Muscle of back (tissue), 13 donors: ENCODE measurements around the gene SIX2. TPM values are rescaled to one million over a fixed set of nuclear protein-coding genes. Genes with fewer than 3 reads are reported as not detected.
"Not testable (repeated sequence)": the region's sequence is repeated elsewhere in the genome, so short reads cannot be mapped to it uniquely, and the experiment has no call there.

Source experiments
- DNase-seq, 3 donors: peaks; one replicate each; pipeline versions ENCODE4 v3.0.0 to v3.0.0-alpha.2; 2013
- long read RNA-seq, 9 donors: transcript quantifications; one replicate each; lab custom pipeline, GENCODE V29; 2026
- polyA plus RNA-seq, 10 donors: library from polyadenylated mRNA; unstranded; fragments of 120-200 nt; gene quantifications; one replicate each; pipeline ENCODE4 v1.2.1, GENCODE V29; 2013; ENCODE audit not compliant: insufficient read length in 10 of 10

Gene SIX2
- polyA plus RNA-seq: 10 to 100 TPM in 2 of 10 donors, 1 to 10 TPM in 8; 4.6 to 13.0 (median 7.4) TPM
- long read RNA-seq, donor 1: 0 reads
- long read RNA-seq, donor 2, partial matches to known transcripts: 0 of 3 reads
- long read RNA-seq, donor 2, other reads (novel, unspliced or antisense): 0 of 3 reads
- long read RNA-seq, donor 3: 0 reads
- long read RNA-seq, donor 4, partial matches to known transcripts: 5 of 8 reads
- long read RNA-seq, donor 4, other reads (novel, unspliced or antisense): 0 of 8 reads
- long read RNA-seq, donor 5, partial matches to known transcripts: 0 of 4 reads
- long read RNA-seq, donor 5, other reads (novel, unspliced or antisense): 0 of 4 reads
- long read RNA-seq, donor 6, partial matches to known transcripts: 0 of 4 reads
- long read RNA-seq, donor 6, other reads (novel, unspliced or antisense): 0 of 4 reads
- long read RNA-seq, donor 7, partial matches to known transcripts: 0 of 1 reads
- long read RNA-seq, donor 7, other reads (novel, unspliced or antisense): 0 of 1 reads
- long read RNA-seq, donor 8, partial matches to known transcripts: 0 of 4 reads
- long read RNA-seq, donor 8, other reads (novel, unspliced or antisense): 0 of 4 reads
- long read RNA-seq, donor 9: 0 reads

GRCh38 chr2:45009303-45009927, at the start of gene SIX2:
TSS of gene SIX2 (minus strand) at chr2:45009452. CDS start at chr2:45009110, 342 bp downstream.
- DNase-seq: peak; percentile 94 to 98 (median 95)

GRCh38 chr2:45055162-45055605, 45.9 kb upstream of the SIX2 start:
- DNase-seq: peak in 1 of 3 donors; percentile 30

GRCh38 chr2:45053966-45054365, 44.7 kb upstream of the SIX2 start:
- no peak for DNase-seq

DNA sequence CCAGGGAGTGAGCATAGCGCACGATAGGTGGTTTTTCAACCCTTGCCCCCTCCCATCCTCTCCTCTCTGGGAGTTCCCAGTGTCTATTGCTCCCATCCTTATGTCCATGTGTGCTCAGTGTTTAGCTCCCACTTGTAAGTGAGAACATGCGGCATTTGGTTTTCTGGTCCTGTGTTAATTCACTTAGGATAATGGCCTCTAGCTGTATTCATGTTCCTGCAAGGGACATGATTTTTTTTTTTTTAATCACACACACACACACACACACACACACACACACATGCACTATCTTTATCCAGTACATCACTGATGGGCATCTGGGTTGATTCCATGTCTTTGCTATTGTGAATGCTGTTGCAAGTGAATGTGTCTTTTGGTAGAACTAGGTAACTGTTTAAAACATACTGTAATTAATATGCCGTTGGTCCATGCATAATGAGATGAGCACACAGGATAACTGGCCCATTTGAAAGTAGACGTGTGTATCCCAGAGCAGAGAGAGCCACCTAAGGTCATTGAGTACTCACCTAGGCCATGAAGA, 43.2 kb upstream of the SIX2 start:
- no peak for DNase-seq

GRCh38 chr2:45049569-45050336, 40.5 kb upstream of the SIX2 start:
- DNase-seq: no peak

DNA sequence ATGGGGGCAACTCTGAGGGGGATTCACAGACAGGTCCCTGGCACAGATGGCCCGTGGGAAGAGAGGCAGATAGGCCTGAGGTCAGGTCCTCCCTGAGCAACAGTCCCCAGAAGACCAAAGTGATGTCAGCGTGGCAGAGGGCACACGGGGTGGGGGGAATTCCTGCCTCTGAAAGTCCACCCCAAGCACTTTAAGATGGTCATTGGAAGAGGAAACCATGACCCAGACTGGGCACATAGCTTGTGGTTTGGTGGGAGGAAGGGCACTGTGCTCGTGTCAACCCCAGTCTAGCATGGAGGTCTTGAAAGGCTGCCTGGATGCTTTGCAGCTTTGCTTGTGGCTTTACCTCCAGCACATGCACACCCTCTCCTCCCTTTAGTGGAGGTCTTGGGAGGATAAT, 38.0 kb upstream of the SIX2 start:
- DNase-seq: no peak

DNA sequence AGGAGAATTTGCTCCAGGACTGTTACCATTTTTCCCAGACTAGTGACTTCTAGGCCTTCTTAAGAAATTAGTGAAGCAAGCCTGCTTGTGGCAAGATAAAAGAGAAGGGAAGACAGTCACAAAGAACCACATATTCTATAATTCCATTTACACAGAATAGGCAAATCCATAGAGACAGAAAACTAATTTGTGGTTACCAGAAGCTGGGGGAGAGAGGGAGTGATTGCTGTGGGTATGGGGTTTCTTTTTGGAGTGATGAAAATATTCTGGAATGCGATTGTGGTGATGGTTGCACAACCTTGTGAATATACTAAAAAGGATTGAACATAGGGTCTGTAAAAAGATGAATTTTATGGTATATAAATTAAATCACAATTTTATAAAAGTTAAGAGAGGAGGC, 37.5 kb upstream of the SIX2 start:
- no peak for DNase-seq

DNA sequence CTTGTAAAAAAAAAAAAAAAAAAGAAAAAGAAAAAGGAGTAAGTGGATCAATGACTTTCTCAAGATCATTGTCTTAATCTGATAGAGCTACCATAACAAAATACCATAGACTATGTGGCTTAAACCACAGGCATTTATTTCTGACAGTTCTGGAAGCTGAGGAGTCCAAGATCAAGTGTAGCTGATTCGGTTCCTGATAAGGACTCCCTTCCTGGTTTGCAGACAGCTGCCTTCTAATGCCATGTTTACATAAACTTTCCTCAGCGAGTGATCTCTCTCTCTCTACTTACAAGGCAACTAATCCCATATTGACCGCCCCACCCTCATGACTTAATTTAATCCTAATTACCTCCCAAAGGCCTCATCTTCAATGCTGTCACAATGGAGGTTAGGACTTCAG, 36.5 kb upstream of the SIX2 start:
- no peak for DNase-seq

DNA sequence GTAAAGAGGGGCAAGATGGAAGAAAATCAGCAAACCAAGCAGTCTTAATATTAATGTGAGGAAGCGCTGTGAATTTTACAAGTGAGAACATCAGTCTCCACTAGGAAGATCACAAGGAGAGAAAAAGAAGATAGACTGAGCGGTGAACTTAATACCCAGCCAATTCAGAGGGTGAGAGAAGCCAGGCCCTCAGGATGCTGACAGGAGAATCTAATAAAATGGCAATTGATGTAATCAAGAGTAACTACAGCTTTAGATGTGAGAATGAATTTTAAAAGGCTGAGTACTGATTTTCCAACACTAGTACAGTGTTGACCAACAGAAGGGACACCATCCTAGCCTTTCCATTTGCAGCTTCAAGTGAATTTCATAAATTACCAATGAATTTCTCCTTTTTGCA, 35.7 kb upstream of the SIX2 start:
- no peak for DNase-seq

DNA sequence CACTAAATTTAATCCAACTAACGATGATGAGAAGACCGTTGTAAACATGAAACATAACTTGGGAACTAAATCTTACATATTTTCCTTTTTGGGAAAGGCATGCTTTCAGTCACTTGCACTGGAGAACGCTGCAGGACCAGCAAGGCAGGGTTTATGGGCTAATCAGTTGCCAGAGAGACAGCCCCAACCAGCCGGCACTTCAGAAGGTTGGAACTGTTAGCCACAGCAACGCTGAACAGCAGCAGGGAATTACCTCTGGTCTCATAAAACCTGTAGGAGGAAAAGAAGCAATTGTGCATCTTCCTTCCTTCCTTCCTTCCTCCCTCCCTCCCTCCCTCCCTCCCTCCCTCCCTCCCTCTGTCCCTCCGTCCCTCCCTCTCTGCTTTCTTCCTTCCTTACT, 33.9 kb upstream of the SIX2 start:
- no peak for DNase-seq

DNA sequence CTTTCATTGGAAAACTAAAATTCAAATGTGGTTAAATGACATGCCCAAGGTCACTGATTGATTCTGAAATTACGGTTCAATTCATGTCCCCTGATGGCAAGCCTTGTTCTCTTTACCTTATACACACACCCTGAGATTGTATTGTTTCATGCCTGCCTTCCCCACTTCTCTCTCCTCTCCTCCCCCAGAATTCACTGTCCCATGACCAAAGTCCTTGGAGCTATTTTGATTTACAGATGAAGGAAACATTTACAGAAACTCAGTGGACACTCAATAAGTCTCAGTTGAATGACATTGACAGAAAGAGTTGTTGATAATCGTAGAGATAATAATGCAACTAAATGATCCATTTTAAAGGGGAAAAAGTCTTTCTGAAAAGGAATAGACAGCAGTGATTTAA, 33.1 kb upstream of the SIX2 start:
- no peak for DNase-seq

DNA sequence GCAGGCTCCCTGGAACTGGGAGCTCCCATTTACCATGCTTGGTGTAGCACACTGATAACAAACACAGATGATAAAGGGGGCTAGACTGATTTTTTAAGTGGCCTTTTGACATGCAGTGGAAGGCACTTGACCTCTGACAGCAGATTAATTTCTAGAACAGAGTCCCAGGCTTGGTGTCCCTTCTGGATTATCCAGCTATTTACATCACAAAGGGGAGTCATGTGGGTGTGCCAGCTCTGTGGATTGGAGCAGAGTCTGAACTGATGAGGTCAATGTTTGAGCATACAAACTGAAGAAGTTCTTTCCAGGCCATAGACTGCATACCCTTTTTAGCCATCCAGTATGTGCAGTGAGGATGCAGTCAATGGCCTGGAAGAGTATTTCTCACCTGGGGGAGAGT, 31.5 kb upstream of the SIX2 start:
- no peak for DNase-seq

DNA sequence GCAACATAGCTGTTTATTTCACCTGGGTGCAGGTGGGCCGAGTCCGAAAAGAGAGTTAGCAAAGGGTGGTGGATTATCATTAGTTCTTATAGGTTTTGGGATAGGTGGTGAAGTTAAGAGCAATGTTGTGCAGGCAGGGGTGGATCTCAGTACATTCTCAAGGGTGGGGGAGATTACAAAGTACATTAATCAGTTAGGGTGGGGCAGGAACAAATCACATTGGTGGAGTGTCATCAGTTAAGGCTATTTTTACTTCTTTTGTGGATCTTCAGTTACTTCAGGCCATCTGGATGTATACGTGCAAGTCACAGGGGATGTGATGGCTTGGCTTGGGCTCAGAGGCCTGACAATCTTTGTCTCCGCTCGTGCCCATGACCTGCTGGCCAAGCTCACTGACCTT, 30.6 kb upstream of the SIX2 start:
- DNase-seq: not testable (repeated sequence)

- DNase-seq: not testable (repeated sequence)
These were observed 29.6 kb upstream of the SIX2 start for GRCh38 chr2:45038861-45039260.

GRCh38 chr2:45033302-45033701, 24.1 kb upstream of the SIX2 start:
- DNase-seq: no peak

DNA sequence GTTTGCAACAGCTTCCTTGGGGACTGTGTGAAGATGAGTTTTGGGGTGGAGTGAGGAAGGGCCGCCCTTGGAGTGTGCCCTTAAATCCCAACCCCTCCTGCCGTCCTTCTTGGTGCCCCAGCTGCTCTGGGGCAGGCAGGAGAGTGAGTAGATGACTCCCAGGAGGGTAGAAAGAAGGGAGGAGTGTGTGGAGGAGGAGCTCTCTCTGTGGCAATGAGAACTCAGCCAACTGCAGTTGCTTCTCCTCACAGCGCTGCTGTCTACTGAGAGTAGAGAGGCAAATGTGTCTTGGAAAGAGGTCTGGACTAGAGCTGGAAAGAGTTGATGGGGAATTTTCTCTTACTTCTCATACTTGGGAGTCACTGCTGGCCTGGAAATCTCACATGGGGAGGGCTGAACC, 21.8 kb upstream of the SIX2 start:
- DNase-seq: no peak

DNA sequence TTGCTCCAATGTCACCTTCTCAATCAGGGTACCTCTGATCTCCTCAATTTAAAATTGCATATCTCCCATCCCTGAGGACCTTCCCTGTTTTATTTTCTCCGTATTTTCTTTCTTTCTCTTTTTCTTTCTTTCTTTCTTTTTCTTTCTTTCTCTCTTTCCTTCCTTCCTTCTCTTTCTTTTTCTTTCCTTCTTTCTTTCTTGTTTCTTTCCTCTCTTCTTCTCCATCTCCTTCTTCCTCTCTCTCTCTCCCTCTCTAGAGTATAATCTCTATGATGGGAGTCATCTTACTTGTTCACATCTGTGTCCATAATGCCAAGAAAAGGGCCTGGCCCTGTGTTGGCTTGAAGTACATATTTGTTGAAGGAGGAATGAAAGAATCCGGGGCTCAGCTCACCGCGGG, 21.3 kb upstream of the SIX2 start:
- DNase-seq: no peak

DNA sequence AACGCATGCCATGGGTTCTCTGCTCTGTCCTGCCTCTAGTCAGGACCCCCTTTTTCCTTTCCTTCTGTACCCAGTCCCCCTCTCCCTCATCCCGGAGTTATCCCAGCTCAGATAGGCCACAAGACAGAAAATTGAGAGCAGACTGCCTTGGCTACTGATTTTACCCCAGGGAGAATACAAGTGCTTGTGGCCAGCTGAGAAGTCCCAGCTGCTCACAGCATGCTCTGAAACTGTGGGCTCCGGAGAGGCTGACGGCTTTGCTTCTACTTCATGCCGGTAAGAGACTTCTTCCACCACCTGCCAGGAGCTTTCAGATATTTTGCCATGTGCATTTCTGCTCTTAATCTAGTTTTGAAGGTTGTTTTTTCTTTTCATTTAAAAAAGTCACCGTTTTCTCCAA, 20.0 kb upstream of the SIX2 start:
- DNase-seq: peak in 1 of 3 donors; percentile 10

DNA sequence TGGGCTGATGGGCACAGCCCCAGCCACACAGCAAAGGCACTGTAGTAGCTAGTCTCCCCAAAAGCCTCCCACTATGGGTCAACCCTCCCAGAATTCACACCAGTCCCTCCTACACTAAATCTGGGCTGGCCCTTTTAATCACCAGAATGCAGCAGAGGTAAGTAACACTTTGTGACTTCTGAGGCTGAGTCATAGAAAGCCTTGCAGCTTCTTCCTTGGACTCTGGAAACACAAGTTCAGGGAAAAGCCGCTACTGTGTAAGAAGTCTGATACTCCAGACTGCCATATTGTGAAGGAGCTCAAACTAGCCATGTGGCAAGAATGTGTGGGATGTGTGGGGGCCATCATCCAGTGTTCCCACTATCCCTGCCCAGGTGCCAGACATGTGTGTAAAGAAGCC, 19.0 kb upstream of the SIX2 start:
- no peak for DNase-seq

DNA sequence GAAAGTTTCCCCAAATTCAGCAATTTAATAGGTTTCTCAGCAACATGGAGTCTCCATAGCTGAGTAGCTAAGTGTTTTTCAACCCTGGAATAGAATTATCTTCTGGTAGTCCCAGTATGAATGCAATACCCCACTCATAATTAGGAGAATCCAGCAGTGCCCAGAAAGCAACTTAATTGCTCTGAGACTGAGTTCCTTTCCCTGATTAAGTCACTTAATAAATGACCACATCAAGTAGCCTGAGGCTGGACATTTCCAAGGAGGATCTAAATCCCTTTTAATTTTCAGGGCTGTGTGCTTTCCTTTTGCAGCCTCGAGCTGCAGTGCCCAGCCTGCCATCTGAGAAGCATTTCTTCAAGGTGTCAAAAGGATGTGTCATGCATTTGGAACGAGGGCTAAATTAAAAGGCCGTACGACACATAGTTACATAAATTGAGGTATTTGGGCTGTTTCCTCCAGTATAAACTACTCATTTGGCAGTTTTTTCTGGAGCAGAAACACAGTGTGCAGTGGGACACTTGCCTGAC, 17.7 kb upstream of the SIX2 start:
- no peak for DNase-seq

DNA sequence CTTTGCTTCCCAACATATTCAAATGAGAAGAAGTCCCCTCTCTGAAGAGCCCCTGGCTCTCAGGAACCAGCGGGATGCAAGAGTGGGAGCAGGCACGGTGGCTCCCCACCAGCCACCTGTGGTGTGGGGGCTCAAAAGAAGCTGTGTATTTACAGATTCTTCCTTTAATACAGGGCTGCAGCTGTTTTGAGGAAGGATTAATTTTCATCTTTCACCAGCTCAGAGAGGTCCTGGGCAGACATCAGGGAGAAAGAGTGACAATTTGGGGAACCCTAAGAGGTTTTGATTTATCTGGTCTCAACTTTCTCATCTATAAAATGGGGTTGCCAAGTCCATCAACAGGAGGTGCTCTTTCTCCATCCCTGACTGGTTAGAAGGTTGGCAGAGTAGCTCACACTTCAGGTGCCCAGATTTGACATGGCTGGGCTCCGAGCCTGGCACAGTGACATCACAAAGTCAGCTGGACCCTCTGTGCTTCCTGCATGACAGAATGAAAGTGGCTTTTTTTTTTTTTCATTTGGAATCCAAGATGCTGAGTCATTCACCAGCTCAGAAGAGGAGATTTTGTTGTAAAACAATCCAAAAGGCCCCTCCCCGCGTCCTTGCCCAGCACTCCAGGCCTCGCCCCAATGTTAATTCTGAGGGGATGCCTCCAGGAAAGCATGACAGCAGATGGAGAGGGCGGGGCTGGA, 15.5 kb upstream of the SIX2 start:
- peak in 2 of 3 donors; percentile 33 to 48 for DNase-seq
